Measurements from ENCODE around the gene EXD3. TPM values are rescaled to one million over a fixed set of nuclear protein-coding genes. Genes with fewer than 3 reads are reported as not detected.

EXD3 gene
- total RNA-seq, 6 experiments from 2014 or later: 6.4 to 10.6 (median 8.7) TPM

- Mint-ChIP-seq H3K27me3 (ENCODE audit: insufficient read depth) (no peaks in the 10 kb centered on the region; the same call in 1 of the 2 replicates), H3K36me3 (ENCODE audit: low read depth) (peaks cover 16% of the 10 kb centered on the region; the same call in 1 of the 2 replicates), H3K4me1 (ENCODE audit: low read depth) (peaks cover 4% of the 10 kb centered on the region; the same call in 1 of the 2 replicates), H3K4me3 (no peak overlapping the region), H3K9me3 (peaks cover 3% of the 10 kb centered on the region; the same call in 1 of the 2 replicates), H3K27ac (no peak overlapping the region)
- no peak for TF ChIP-seq CTCF (IDR thresholded peaks at IDR 0.05)
- no peak for DNase-seq
These were observed 26.2 kb downstream of the EXD3 start for GRCh38 chr9:137396634-137397367.

GRCh38 chr9:137396227-137396626 lies 26.7 kb downstream of the EXD3 start:
- peak; percentile 53 for DNase-seq
- Mint-ChIP-seq H3K4me3 (no peak overlapping the region), H3K36me3 (ENCODE audit: low read depth) (peaks cover 16% of the 10 kb centered on the region; the same call in 1 of the 2 replicates), H3K27me3 (ENCODE audit: insufficient read depth) (no peaks in the 10 kb centered on the region; the same call in 1 of the 2 replicates), H3K27ac (no peak overlapping the region), H3K4me1 (ENCODE audit: low read depth) (peaks cover 4% of the 10 kb centered on the region; the same call in 1 of the 2 replicates), H3K9me3 (peaks cover 3% of the 10 kb centered on the region; the same call in 1 of the 2 replicates)
- no peak for TF ChIP-seq CTCF (IDR thresholded peaks at IDR 0.05)

- no peak for TF ChIP-seq CTCF (IDR thresholded peaks at IDR 0.05)
- Mint-ChIP-seq H3K27ac (no peak overlapping the region), H3K4me3 (no peak overlapping the region), H3K27me3 (ENCODE audit: insufficient read depth) (no peaks in the 10 kb centered on the region; the same call in 1 of the 2 replicates), H3K36me3 (ENCODE audit: low read depth) (peaks cover 16% of the 10 kb centered on the region; the same call in 1 of the 2 replicates), H3K9me3 (peaks cover 3% of the 10 kb centered on the region; the same call in 1 of the 2 replicates), H3K4me1 (ENCODE audit: low read depth) (peaks cover 4% of the 10 kb centered on the region; the same call in 1 of the 2 replicates)
- no peak for DNase-seq
These were observed 27.3 kb downstream of the EXD3 start for GRCh38 chr9:137395666-137396010.

- no peak overlapping the region for H3K27ac Mint-ChIP-seq
- no peak overlapping the region for H3K4me3 Mint-ChIP-seq
- H3K9me3 Mint-ChIP-seq: peaks cover 3% of the 10 kb centered on the region; the same call in 1 of the 2 replicates
- peaks cover 4% of the 10 kb centered on the region; the same call in 1 of the 2 replicates for H3K4me1 Mint-ChIP-seq (ENCODE audit: low read depth)
- no peak for TF ChIP-seq CTCF (IDR thresholded peaks at IDR 0.05)
- H3K36me3 Mint-ChIP-seq (ENCODE audit: low read depth): peaks cover 16% of the 10 kb centered on the region; the same call in 1 of the 2 replicates
- H3K27me3 Mint-ChIP-seq (ENCODE audit: insufficient read depth): no peaks in the 10 kb centered on the region; the same call in 1 of the 2 replicates
- no peak for DNase-seq
These were observed 27.9 kb downstream of the EXD3 start for GRCh38 chr9:137394866-137395665.
